GM21526 (cell line): Measurements from ENCODE around the gene SPTAN1.
A peak's percentile ranks its signal among the peaks of the same experiment; 100 is the strongest.
"Not testable (repeated sequence)": the region's sequence is repeated elsewhere in the genome, so short reads cannot be mapped to it uniquely, and the experiment has no call there.

Experiments
- ATAC-seq: cut with Tn5 transposase; IDR thresholded peaks from one replicate; pipeline ENCODE4 v1.9.1; 2021; ENCODE audit warnings: moderate library complexity; ENCODE audit not compliant: unreplicated experiment, low FRiP score

Gene SPTAN1

DNA sequence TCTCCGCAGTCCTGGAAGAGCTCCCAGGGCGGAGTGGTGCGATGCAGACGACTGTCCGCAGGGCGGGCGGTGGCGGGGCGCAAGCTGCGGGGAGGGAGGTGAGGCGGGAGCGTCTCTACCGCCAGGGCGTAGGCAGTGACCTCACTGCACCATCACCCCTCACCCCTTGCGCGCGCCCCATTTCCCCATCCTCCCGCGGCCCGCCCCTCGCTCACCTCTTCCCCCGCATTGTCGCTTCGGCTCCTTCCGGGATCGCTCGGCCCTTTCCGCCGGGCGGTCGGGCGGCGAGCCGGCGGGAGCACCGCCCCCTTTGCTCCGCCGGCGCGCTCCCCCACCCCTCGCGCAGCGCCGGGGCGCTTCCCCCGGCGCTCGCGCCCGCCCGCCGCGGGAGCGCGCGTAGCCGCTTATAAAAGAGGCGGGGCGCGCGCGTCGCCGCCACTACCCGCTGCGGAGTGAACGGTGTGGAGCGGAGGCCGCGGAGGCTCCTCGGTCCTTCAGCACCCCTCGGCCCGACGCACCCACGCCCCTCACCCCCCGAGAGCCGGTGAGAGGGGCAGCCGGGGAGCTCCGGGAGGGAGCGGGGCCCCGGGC is at the start of gene SPTAN1:
TSS of gene SPTAN1 (plus strand) at position 435 of the 591 bp plus-strand sequence. CDS start 14,154 bp downstream, outside the sequence.
- ATAC-seq = peak; percentile 74

DNA sequence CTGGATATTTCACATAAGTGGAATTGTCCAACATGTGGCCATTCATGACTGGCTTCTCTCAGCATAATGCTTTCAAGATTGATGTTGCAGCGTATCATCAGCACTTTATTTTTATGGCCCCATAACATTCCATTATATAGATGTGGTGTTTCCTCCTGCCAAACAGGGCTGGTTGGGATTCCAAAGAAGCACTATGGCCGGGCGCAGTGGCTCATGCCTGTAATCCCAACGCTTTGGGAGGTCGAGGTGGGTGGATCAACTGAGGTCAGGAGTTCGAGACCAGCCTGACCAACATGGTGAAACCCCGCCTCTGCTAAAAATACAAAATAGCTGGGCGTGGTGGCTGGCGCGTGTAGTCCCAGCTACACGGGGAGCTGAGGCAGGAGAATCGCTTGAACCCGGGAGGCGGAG is 49.0 kb upstream of the SPTAN1 start:
- not testable (repeated sequence) for ATAC-seq

DNA sequence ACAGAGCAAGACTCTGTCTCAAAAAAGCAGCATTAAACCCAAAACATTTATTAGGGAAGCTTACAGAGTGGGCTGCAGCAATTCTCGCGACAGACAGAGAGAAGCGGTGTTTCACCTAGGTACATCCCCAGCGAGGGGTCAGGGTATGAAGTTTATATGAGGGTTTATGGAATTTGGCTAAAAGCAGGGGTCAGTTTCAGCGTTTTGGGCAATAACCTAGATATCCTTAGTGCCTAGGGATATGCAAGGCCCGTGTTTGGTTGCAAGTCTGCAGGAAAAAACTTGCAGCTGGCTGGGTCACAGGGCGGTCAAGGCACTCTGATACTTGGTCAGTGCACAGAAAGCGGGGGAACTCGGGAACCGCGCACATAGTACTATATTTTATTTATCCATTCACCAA is 48.5 kb upstream of the SPTAN1 start:
- ATAC-seq = no peak

DNA sequence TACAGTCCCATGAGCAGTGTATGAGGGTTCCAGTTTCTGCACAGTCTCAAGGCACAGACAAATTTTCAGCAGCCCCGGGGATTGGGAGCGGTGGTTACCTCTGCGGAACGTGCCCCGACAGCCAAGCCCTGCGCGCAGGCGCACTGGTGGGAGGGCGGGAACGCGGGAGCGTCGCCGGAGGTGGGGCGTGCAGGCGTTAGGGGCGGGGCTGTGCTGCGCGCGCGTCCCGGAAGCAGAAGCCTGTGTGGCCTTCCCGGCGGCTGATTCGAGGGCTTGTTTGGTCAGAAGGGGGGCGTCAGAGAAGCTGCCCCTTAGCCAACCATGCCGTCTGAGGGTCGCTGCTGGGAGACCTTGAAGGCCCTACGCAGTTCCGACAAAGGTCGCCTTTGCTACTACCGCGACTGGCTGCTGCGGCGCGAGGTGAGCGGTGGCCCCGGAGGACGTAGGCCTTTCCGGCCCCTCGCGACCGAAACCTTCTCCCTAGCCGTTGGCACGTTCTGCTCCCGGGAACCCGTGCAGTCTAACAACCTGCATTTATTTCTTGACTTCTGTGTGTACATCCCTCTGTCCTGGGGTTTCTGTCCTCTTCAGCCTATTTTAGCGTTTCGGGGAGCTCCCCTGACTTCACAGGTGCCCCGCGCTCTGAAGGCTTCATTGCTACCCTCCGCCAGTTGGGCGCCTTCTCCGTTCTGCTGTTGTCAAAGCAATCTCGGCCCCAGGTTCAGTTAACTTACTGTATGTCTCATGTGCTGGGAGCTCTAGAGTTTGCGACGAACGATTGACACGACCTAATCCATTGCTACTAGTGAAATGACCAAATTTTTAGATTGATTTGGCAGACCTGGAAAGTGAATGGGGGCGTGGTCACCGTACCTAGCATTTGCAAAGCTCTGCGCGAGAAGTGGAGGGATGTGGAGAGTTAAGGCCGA is 47.6 kb upstream of the SPTAN1 start, which contains the start of gene GLE1:
TSS of gene GLE1 (plus strand) at position 235 of the 929 bp plus-strand sequence. CDS start at position 322, 87 bp downstream.
- ATAC-seq = peak; percentile 58

DNA sequence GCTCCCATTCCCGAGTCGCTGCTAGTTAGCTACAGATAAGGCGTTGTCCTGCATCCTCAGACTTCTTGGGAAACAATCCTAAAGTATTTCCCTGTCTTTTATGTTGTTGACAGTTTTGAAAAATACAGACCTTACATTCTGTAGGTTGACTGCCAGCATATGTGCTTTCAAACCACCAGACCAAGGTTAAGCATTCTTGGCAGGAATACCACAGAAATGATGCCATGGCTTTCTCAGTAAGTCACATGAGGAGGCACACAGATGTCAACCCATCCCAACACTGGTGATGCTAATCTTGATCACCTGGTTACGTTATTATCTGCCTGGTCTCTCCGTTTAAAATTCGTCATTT is 47.0 kb upstream of the SPTAN1 start:
- ATAC-seq = no peak

DNA sequence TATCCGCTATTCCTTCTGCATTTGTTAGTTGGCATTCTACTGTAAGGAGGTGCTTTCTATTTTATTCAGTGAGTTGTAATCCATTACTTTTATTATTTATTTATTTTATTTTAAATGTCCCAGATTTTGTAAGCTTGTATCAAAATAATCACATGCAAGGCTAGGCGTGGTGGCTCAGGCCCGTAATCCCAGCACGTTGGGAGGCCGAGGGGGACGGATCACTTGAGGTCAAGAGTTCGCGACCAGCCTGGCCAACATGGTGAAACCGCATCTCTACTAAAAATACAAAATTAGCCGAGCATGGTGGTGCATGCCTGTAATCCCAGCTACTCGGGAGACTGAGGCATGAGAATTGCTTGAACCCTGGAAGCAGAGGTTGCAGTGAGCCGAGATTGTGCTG is 46.5 kb upstream of the SPTAN1 start:
- ATAC-seq = not testable (repeated sequence)

DNA sequence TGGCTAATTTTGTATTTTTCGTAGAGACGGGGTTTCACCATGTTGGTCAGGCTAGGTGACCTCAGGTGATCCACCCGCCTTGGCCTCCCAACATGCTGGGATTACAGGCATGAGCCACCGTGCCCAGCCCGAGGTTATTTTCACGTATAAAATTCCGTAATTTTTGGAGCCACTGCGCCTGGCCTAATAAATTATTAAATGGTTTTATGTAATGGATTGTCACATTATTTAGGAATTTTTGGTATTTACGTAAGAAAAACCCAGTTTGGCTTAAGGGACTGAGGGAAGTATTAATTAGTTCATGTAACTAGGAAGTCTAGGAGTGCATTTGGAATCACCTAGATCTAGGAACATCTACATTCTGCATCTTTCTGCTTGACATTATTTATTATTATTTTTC is 39.6 kb upstream of the SPTAN1 start:
- ATAC-seq = no peak

DNA sequence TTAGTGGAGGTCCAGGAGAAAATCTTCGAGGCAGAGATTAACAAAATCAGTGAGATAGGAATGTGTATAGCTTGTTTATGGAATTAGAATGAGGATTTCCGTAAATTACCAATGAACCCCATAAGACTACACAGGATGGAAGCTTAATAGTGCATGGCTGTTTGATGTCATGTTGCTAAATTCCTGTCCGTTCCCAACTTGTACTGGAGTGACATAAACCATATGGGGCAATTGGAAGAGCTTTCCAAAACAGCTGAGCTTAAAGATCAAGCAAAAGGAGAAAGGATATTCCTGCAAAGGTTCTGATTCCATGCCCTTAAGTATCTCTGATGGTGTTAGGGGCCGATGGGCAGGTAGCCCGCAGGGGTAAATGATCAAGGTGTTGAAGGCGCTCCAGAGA is 30.4 kb upstream of the SPTAN1 start:
- ATAC-seq = no peak

DNA sequence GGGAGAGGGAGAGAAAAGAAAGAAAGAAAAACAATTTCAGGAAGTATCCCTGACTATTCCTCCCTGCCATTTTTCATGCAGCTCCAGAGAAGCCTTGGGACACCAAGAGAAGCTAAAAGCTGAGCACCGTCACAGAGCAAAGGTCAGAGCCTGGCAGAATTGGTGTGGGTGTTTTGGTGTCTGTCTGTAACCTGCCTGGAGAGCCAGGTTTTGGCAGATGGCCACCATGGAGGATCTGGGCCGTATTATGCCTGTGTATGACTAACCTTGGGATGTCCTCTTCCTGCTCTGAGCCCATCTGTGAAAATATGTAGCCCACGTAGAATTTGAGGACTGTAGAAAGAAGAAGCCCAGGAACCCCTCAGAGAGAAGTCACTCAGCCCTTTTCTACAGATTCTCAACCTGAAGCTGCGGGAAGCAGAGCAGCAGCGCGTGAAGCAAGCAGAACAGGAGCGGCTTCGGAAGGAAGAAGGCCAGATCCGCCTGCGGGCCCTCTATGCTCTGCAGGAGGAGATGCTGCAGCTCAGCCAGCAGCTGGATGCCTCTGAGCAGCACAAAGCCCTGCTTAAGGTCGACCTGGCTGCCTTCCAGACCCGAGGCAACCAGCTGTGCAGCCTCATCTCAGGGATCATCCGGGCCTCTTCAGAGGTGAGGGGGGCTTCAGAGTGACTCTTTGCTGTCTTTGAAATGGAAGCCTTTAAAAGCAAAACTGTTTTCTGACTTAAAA is 29.0 kb upstream of the SPTAN1 start:
- no peak for ATAC-seq

DNA sequence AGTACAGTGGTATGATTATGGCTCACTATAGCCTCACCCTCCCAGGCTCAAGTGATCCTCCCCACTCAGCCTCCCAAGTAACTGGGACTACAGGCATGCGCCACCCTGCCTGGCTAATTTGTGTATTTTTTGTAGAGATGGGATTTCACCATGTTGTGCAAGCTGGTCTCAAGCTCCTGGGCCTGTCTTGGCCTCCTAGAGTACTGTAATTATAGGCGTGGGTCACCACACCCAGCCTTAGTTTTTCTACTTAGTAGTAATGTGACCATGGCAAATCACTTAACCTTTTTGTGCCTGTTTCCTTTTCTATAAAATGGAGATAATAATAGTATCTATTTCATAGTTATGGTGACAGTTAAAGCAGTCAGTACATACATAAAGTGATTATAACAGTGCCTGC is 25.7 kb upstream of the SPTAN1 start:
- ATAC-seq = no peak

DNA sequence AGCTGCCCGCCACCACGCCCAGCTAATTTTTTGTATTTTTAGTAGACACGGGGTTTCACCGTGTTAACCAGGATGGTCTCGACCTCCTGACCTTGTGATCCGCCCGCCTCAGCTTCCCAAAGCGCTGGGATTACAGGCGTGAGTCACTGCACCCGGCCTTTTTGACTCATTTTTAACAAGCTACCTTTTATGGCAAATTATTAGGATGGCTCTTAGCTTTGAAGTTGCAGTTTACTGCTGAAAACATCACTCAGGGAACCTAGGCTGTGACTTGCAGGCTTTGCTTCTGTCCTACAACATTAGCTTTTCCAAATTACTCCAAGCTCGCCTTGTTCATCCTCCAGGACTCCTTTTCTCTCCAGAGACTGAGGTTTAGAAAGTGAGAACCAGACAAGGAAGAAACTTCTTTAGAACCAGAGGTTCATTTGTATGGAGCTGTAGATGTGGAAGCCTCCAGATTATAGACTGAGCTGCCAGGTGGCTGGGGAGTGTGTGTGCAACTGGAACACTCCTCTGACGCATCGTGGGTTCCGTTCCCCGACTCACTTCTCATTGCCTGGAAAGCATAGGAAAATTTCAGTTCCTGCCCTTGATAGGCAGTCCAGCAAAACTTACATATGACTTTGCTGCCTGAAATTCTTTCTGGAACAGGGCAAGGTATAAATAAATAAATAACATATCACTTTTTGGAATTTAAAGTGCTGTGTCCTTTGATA is 23.8 kb upstream of the SPTAN1 start:
- no peak for ATAC-seq

DNA sequence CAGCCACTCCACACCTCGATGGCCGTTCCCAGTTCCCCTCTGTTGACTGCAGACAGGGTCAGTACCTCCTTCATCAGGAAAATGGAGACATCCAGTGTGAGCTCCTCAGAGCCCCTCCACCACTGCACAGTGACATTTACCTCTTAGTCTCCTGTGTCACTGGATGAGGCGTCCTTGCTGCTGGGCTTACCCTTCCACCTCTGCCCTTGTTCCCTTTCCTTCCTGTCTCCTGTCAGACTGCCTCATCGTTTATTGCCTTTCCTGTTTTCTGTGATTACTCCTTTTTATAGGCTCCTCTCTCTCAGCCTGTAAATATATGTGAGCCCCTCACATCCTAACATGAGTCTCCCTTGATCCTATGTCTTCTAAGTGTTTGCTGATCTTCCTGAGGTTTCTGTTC is 23.2 kb upstream of the SPTAN1 start:
- no peak for ATAC-seq

DNA sequence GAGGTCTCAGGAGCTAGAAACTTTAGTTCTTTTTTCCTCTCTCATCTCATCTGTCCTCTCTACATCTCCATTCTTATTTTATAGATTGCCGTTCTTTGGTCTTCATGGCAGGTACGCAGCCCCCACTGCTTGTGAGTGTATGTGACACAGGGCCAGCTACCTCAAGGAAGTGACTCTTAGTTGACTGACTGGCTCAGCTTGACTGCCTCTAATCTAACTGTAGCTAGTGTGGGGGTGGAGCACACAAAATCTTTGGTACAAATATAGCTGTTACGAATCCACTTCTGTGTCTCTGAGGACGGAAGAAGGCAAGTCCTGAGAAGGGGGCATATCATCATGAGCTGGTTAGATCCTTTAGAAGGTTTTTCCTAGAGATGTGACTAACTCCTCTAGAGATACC is 19.8 kb upstream of the SPTAN1 start:
- ATAC-seq = no peak

DNA sequence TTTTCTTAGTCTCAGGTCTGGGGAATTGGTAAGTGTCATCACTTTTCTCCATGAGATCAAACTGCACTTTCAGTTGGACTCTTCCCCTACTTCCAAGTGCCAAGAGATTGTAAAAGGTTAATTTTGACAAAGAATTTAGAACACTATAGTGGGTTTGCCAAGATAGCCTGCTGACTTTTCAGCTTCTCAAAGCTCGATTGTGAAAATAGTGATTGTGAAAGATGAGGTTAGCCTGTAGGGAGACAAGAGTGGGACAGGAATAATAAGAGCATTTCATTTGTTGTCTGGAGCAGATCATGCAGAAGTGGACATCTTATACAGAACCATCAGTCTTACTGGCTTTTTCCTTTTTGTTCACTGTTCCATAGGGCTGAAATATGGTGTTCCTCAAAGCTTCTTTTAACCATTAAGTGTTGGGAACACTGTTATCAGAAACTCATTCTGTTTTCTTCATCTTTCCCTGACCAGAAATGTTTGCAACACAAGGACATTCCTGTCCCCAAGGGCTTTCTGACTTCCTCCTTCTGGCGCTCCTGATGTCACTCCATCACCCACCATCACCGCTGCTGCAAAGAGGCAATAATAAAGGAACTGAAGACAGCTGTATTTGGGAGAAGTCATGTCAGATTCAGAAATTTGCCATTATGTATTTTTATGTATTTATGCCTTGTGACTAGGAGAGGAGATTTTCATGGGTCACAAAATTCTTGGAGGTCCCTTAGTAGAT is 11.6 kb upstream of the SPTAN1 start:
- no peak for ATAC-seq

DNA sequence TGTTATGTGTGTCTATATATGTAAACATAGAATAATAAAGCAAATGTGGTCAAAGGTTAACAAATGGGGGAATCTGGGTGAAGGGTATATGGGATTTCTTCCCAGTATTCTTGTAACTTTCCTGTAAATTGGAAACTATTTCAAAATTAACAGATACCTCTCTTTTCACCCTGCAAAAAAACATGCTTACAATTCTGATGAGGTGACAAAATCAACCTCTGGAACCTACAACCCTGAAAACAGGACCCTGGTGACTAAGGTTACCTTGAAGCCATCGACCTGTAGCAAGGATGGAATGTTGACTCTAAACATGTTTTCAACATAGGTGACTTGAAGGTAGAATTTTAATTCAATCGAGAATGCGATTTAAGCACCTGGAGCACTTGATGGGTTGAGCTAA is 5.9 kb upstream of the SPTAN1 start:
- ATAC-seq = no peak

DNA sequence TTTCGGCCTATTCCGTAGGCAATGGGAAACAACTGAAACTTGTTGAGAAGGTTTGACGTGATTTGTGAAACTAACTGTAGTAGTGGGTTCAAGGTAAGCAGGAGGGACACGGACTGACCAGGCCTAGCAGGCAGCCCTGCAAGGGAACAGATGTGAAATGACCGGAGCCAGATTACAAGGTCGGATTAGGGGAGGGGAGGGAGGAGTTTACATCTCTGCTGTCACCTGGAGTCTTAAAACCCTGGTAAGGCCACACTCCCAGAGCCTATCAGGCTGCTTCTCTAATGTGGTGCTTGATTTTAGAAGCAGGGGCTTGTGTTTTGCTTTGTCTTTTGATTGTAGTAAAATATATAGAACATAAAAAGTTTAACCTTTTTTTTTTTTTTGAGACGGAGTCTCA is 3.5 kb upstream of the SPTAN1 start:
- ATAC-seq = no peak

DNA sequence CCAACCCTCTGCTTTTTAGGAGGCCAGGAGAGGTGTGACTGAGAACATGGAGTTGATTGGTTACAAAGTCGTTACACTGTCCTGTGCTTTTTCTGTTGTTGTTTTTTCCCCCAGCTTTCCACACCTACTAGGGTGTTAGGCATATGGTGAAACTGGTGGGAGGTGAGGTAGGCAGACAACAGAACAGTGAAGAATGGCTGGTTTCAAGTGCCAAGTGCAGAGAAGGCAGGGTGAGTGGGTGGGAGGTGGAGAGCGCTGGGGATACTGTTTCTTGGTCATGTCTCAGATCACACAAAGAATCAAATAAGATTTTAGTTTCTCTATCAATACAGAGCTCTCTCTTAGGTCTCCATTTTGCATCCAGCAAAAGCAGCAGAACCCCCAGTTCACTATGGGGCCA is 2.2 kb upstream of the SPTAN1 start:
- no peak for ATAC-seq

DNA sequence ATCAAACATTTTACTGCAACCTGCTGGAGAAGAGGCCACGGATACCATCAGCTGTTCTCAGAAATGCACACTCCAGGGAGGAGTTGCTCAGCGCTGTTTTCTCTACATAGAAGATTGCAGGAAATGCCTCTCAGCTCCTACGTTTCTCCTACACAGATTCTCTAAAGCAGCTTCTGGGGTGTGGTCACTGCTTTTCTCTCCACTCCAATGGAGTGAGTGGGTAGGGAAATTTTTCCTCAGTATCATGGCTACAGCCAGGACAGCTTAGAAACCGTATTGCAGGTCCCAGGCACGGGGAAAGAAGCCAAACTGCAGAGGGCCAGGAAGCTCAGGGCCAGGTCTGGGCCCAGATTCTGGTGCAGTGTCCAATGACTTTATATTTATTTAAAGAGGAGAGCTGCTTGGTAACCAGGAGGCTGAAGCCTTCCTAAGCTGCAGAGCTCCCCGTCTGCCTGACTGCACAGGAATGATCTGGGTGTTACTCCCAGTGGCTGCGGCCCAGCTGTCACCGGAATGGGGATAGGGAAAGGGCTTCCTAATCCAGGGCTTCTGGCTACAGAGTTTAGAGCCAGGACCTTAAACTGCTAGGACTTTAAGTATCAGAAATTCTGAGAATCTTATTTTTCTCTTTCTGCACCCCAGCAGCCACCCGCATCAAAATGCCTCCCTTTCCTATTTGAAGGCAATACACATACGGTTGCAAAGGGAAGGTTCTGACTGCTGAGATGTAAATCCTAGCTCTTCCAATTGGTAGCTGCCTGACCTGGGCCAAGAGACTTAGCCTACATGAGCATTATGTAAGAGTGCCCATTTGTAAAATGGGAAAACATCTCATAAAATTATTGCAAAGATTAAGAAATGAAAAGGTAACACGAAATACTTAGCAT is 1.4 kb upstream of the SPTAN1 start:
- ATAC-seq = no peak

DNA sequence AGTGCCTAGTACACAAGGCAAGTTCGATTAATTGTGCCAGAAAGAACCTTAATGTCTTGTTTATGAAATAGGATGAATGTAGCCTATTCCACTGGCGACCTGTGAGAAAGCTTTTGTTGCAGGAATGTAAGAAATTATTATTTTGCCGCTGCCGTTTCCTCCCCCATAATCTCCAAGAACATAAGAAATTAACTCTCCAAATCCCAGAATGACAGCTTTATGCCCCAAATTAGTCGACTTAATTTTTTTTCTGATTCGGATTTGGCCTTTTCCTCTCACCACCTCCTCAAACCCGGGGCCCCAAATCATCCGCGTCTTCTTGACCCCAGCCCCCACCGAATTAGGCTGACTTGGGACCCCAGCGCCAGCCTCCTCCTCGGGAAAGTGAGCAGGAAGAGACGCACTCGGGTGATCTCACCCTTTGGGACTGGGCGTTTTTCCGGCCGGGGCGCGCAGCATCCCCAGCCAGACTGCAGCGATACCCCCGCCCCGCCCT is 682 bp upstream of the SPTAN1 start:
- no peak for ATAC-seq
